IMR-90 (cell line): Measurements from ENCODE around the gene TTK. TPM values are rescaled to one million over a fixed set of nuclear protein-coding genes. Genes with fewer than 3 reads are reported as not detected.
"Not testable (repeated sequence)": the region's sequence is repeated elsewhere in the genome, so short reads cannot be mapped to it uniquely, and the experiment has no call there.

ENCODE experiments used
- ATAC-seq: fragments of 200-7000 bp; cut with Tn5 transposase; 2 replicates; pipeline ENCODE4 v1.9.1; 2020; ENCODE audit warnings: low read depth, mild to moderate bottlenecking, moderate library complexity
- BruUV-seq: library from RNA; stranded (reverse); fragments of 400-500 nt; replicated peaks from 2 replicates; lab custom pipeline; 2021; lab: Mats Ljungman, UMichigan
- CTCF ChIA-PET: fragments of 300-600 bp; formaldehyde crosslinking; extraction: SDS; loops from one replicate; lab custom pipeline; 2021; ENCODE audit warnings: antibody characterized with exemption; lab: Yijun Ruan, JAX
- POLR2A ChIA-PET: fragments of 300-600 bp; sonication (Branson Sonifier 250); formaldehyde crosslinking; loops from one replicate; lab custom pipeline; 2022; ENCODE audit warnings: antibody characterized with exemption; ENCODE audit not compliant: unreplicated experiment; lab: Charles Lee
- DNase-seq: peaks from one replicate; pipeline ENCODE4 v3.0.0; 2013
- H2AFZ ChIP-seq: replicated peaks from 2 replicates; pipeline ENCODE3; 2013; ENCODE audit warnings: low read length, mild to moderate bottlenecking; ENCODE audit not compliant: poor library complexity
- H2AK5ac ChIP-seq: 2 replicates; pipeline ENCODE4 v1.6.1; 2013; ENCODE audit warnings: low read depth, low read length, inconsistent platforms
- H2AK9ac ChIP-seq: replicated peaks from 2 replicates; pipeline ENCODE3; 2013; ENCODE audit warnings: mild to moderate bottlenecking, low read depth, low read length, moderate library complexity; ENCODE audit not compliant: poor library complexity
- H2BK120ac ChIP-seq: 2 replicates; pipeline ENCODE4 v1.6.1; 2013; ENCODE audit warnings: low read depth, low read length, inconsistent platforms
- H2BK15ac ChIP-seq: 3 replicates; pipeline ENCODE4 v1.6.1; 2013; ENCODE audit warnings: low read depth, low read length, inconsistent platforms
- H2BK20ac ChIP-seq: 2 replicates; pipeline ENCODE4 v1.6.1; 2013; ENCODE audit warnings: low read depth, mild to moderate bottlenecking, inconsistent platforms, low read length, moderate library complexity
- H2BK5ac ChIP-seq: 2 replicates; pipeline ENCODE4 v1.6.1; 2013; ENCODE audit warnings: mild to moderate bottlenecking, low read depth, low read length, inconsistent platforms; ENCODE audit not compliant: poor library complexity, severe bottlenecking
- H3K14ac ChIP-seq: replicated peaks from 2 replicates; pipeline ENCODE4 v1.6.1; 2013; ENCODE audit warnings: low read depth, low read length, inconsistent platforms
- H3K18ac ChIP-seq: 2 replicates; pipeline ENCODE4 v1.6.1; 2013; ENCODE audit warnings: low read depth, low read length, control low read depth
- H3K23ac ChIP-seq: 2 replicates; pipeline ENCODE4 v1.6.1; 2013; ENCODE audit warnings: low read depth, low read length, inconsistent platforms
- H3K27ac ChIP-seq: 2 replicates; pipeline ENCODE4 v1.5.1; 2013; ENCODE audit warnings: mild to moderate bottlenecking, control low read depth, low read length; ENCODE audit not compliant: insufficient read depth
- H3K27me3 ChIP-seq: 2 replicates; pipeline ENCODE4 v1.6.1; 2013; ENCODE audit warnings: low read length; ENCODE audit not compliant: control insufficient read depth, insufficient read depth
- H3K36me3 ChIP-seq: 2 replicates; pipeline ENCODE4 v1.6.1; 2013; ENCODE audit warnings: low read length, mixed read lengths; ENCODE audit not compliant: control insufficient read depth, insufficient read depth
- H3K4ac ChIP-seq: 2 replicates; pipeline ENCODE4 v1.6.1; 2013; ENCODE audit warnings: low read depth, low read length, inconsistent platforms
- H3K4me1 ChIP-seq: 2 replicates; pipeline ENCODE4 v1.6.1; 2013; ENCODE audit warnings: low read length, mixed read lengths; ENCODE audit not compliant: control insufficient read depth, insufficient read depth
- H3K4me2 ChIP-seq: 2 replicates; pipeline ENCODE4 v1.6.1; 2013; ENCODE audit warnings: low read depth, mild to moderate bottlenecking, control low read depth, low read length, moderate library complexity
- H3K4me3 ChIP-seq: 2 replicates; pipeline ENCODE4 v1.5.1; 2013; ENCODE audit warnings: low read depth, mild to moderate bottlenecking, control low read depth, low read length, moderate library complexity; ENCODE audit not compliant: insufficient read depth
- H3K56ac ChIP-seq: 2 replicates; pipeline ENCODE4 v1.6.1; 2013; ENCODE audit warnings: low read length, inconsistent platforms; ENCODE audit not compliant: insufficient read depth; ENCODE audit errors: extremely low read depth
- H3K79me1 ChIP-seq, 2 experiments: 2 replicates each; pipeline ENCODE4 v1.6.1; 2013; ENCODE audit warnings: low read length in 2 of 2, inconsistent platforms in 1 of 2, low read depth in 1 of 2
- H3K9ac ChIP-seq: 2 replicates; pipeline ENCODE4 v1.6.1; 2013; ENCODE audit warnings: low read depth, low read length, control low read depth
- H3K9me1 ChIP-seq: 2 replicates; pipeline ENCODE4 v1.6.1; 2013; ENCODE audit warnings: low read length, inconsistent platforms; ENCODE audit not compliant: insufficient read depth
- H3K9me3 ChIP-seq: 2 replicates; pipeline ENCODE4 v1.6.1; 2013; ENCODE audit warnings: low read length; ENCODE audit not compliant: control insufficient read depth, insufficient read depth
- H4K20me1 ChIP-seq: 2 replicates; pipeline ENCODE4 v1.6.1; 2013; ENCODE audit warnings: low read length, inconsistent platforms; ENCODE audit not compliant: insufficient read depth
- H4K5ac ChIP-seq: 2 replicates; pipeline ENCODE4 v1.6.1; 2013; ENCODE audit warnings: mild to moderate bottlenecking, low read depth, low read length, control low read depth
- H4K8ac ChIP-seq, 2 experiments: 2 replicates each; pipeline ENCODE4 v1.6.1; 2013; ENCODE audit warnings: low read depth in 2 of 2, low read length in 2 of 2, control low read depth in 1 of 2, inconsistent platforms in 1 of 2
- H4K91ac ChIP-seq: 2 replicates; pipeline ENCODE4 v1.6.1; 2013; ENCODE audit warnings: low read depth, low read length, inconsistent platforms; ENCODE audit not compliant: insufficient read depth
- WGBS, 2 experiments: methylation state at CpG; one replicate each; pipeline versions ENCODE4 v1.1.5 to v1.1.7; 2013; ENCODE audit warnings: missing lambda C conversion rate in 2 of 2; ENCODE audit not compliant: insufficient read length in 1 of 2; ENCODE audit errors: extremely low coverage in 2 of 2; 5-methylcytosine and 5-hydroxymethylcytosine counted together
- dilution Hi-C: fragments of 300-500 bp; cut with HindIII; formaldehyde crosslinking; loops from one replicate; pipeline ENCODE4 v1.14.3; 2018; ENCODE audit warnings: low sequenced_read_pairs; ENCODE audit not compliant: unreplicated experiment
- in situ Hi-C: fragments of 300-500 bp; cut with MboI; formaldehyde crosslinking; loops from 3 replicates; pipeline ENCODE4 v1.14.3; 2019; ENCODE audit warnings: low sequenced_read_pairs, inconsistent platforms, mixed read lengths
- intact Hi-C: fragments of 100-400 bp; cut with micrococcal nuclease; formaldehyde crosslinking; loops from 2 replicates; pipeline ENCODE4 v1.10.0; 2022
- polyA plus RNA-seq, 3 experiments: library from polyadenylated mRNA; depleted of rRNA; stranded (reverse); fragments of >200 nt; gene quantifications; 2 replicates each; pipeline ENCODE4 v1.2.3, GENCODE V29; 2012; ENCODE audit warnings: low replicate concordance in 1 of 3
- total RNA-seq: library from RNA; depleted of rRNA; stranded (reverse); fragments of >200 nt; gene quantifications from 2 replicates; pipeline ENCODE4 v1.2.3, GENCODE V29; 2012

TTK gene
- total and polyA plus RNA-seq, 2 of the 4 experiments (the other 2 are of a cell fraction) = 7.5 to 21.5 TPM

- H2AK9ac ChIP-seq, H2AK5ac ChIP-seq, H3K9ac ChIP-seq, POLR2A ChIA-PET, H3K79me1 ChIP-seq, H2BK20ac ChIP-seq, H3K4ac ChIP-seq, CTCF ChIA-PET, H3K4me3 ChIP-seq, dilution Hi-C loops, H3K23ac ChIP-seq, H2AFZ ChIP-seq, H2BK15ac ChIP-seq, H3K36me3 ChIP-seq, H3K9me1 ChIP-seq, H4K5ac ChIP-seq, H3K14ac ChIP-seq, BruUV-seq, H4K91ac ChIP-seq, H4K20me1 ChIP-seq, H2BK5ac ChIP-seq, DNase-seq, H3K9me3 ChIP-seq, H3K18ac ChIP-seq, in situ Hi-C loops, H2BK120ac ChIP-seq, H3K4me1 ChIP-seq, H4K8ac ChIP-seq, H3K4me2 ChIP-seq, intact Hi-C loops, H3K27me3 ChIP-seq, H3K27ac ChIP-seq, H3K56ac ChIP-seq, ATAC-seq: not testable (repeated sequence)
- WGBS, 2 experiments = no CpG with 5 or more reads among the region's 3 CpGs
Measured at GRCh38 chr6:80048220-80048619, 43.8 kb downstream of the TTK start.
